ENCODE data around the gene RAMP2.

DNA sequence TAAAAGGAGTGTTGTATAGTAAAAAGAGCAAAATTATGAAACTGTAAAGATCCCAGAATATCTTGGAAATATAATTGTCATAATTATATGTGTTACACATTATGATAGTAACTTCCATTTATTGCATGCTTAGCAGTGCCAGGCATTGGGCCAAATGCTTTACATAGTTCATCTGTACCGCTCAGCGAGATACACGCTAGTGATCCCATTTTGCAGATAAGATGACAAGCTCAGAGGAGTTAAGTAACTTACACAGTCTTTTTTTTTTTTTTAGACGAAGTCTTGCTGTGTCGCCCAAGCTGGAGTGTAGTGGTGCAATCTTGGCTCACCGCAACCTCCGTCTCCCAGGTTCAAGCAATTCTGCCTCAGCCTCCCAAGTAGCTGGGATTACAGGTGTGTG lies 9.4 kb upstream of the RAMP2 start:
- TF ChIP-seq, protein P1, sequence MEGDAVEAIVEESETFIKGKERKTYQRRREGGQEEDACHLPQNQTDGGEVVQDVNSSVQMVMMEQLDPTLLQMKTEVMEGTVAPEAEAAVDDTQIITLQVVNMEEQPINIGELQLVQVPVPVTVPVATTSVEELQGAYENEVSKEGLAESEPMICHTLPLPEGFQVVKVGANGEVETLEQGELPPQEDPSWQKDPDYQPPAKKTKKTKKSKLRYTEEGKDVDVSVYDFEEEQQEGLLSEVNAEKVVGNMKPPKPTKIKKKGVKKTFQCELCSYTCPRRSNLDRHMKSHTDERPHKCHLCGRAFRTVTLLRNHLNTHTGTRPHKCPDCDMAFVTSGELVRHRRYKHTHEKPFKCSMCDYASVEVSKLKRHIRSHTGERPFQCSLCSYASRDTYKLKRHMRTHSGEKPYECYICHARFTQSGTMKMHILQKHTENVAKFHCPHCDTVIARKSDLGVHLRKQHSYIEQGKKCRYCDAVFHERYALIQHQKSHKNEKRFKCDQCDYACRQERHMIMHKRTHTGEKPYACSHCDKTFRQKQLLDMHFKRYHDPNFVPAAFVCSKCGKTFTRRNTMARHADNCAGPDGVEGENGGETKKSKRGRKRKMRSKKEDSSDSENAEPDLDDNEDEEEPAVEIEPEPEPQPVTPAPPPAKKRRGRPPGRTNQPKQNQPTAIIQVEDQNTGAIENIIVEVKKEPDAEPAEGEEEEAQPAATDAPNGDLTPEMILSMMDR (IDR thresholded peaks at IDR 0.05), result no peak
- no peak for TF ChIP-seq POLR2A (IDR thresholded peaks at IDR 0.05)

All from esophagus squamous epithelium (tissue), 4 donors.